Suprapubic skin (tissue), 4 donors: ENCODE measurements around the gene CSAG1.

Source experiments
- CTCF ChIP-seq, 2 donors: fragments of 200-600 bp in 1 of 2; fragments of 450-650 bp in 1 of 2; sonication (generic) in 1 of 2; IDR thresholded peaks; one replicate each; pipeline ENCODE4 v1.5.1; 2016 to 2019; ENCODE audit warnings: antibody characterized with exemption in 2 of 2, mild to moderate bottlenecking in 1 of 2, moderate library complexity in 1 of 2
- POLR2A ChIP-seq, 2 donors: fragments of 450-650 bp; IDR thresholded peaks; one replicate each; pipeline ENCODE4 v1.6.1; 2017; ENCODE audit warnings: antibody characterized with exemption in 2 of 2, mild to moderate bottlenecking in 2 of 2, moderate library complexity in 2 of 2
- POLR2AphosphoS5 ChIP-seq, 3 donors: sonication (generic); formaldehyde crosslinking; IDR thresholded peaks; one replicate each; pipeline ENCODE4 v1.6.1; 2017; ENCODE audit warnings: antibody characterized with exemption in 3 of 3

GRCh38 chrX:152738560-152738959, 5.0 kb upstream of the CSAG1 start:
- no peak for TF ChIP-seq CTCF (IDR thresholded peaks at IDR 0.05)
- no peak for TF ChIP-seq POLR2AphosphoS5 (IDR thresholded peaks at IDR 0.05)
- no peak for TF ChIP-seq POLR2A (IDR thresholded peaks at IDR 0.05)
